ENCODE measurements around the gene NTM. TPM values are rescaled to one million over a fixed set of nuclear protein-coding genes. Genes with fewer than 3 reads are reported as not detected.

NTM gene
- total and polyA plus RNA-seq, 2 donors from 2014 or later: 0.92 to 10.3 TPM

- FAIRE-seq: no peak
- no peak overlapping the region for H3K4me3 ChIP-seq (ENCODE audit: low read length in 3 of 3)
- no peaks in the 10 kb centered on the region for H3K9me3 ChIP-seq (ENCODE audit: control insufficient read depth in 2 of 3, insufficient read depth in 1 of 3, low read length in 3 of 3)
- H3K9ac ChIP-seq (ENCODE audit: low read length in 3 of 3): no peak overlapping the region
- intact Hi-C loops (cut with DNase I): no loop called here
- H3K4me1 ChIP-seq (ENCODE audit: control insufficient read depth in 2 of 3, insufficient read depth in 2 of 3, low read depth in 1 of 3, low read length in 3 of 3): no peaks in the 10 kb centered on the region
- TF ChIP-seq CTCF (IDR thresholded peaks at IDR 0.05; ENCODE audit: borderline replicate concordance, extremely low read depth, insufficient read depth): no peak
- no peak for DNase-seq
- H3K27me3 ChIP-seq (ENCODE audit: control insufficient read depth, insufficient read depth, low read length): no peaks in the 10 kb centered on the region
- H3K27ac ChIP-seq (ENCODE audit: low read depth in 2 of 2, low read length in 2 of 2): no peak overlapping the region
- H3K36me3 ChIP-seq (ENCODE audit: control insufficient read depth in 2 of 3, insufficient read depth in 3 of 3, low read length in 3 of 3): no peaks in the 10 kb centered on the region
Measured at GRCh38 chr11:131498631-131499160, 128.3 kb downstream of the NTM start.

GRCh38 chr11:131499199-131499598 is 128.8 kb downstream of the NTM start:
- FAIRE-seq (no peak), DNase-seq (no peak)
- intact Hi-C loops (cut with DNase I): no loop called here

GRCh38 chr11:131503017-131503416 is 132.6 kb downstream of the NTM start:
- no peaks in the 10 kb centered on the region for H3K4me1 ChIP-seq (ENCODE audit: control insufficient read depth in 2 of 3, insufficient read depth in 2 of 3, low read depth in 1 of 3, low read length in 3 of 3)
- intact Hi-C loops (cut with DNase I): no loop called here
- FAIRE-seq (no peak), DNase-seq (no peak)
- H3K9me3 ChIP-seq (ENCODE audit: control insufficient read depth in 2 of 3, insufficient read depth in 1 of 3, low read length in 3 of 3): no peaks in the 10 kb centered on the region
- no peak overlapping the region for H3K27ac ChIP-seq (ENCODE audit: low read depth in 2 of 2, low read length in 2 of 2)
- no peaks in the 10 kb centered on the region for H3K27me3 ChIP-seq (ENCODE audit: control insufficient read depth, insufficient read depth, low read length)
- H3K4me3 ChIP-seq (ENCODE audit: low read length in 3 of 3): no peak overlapping the region
- no peak overlapping the region for H3K9ac ChIP-seq (ENCODE audit: low read length in 3 of 3)
- TF ChIP-seq CTCF (IDR thresholded peaks at IDR 0.05; ENCODE audit: borderline replicate concordance, extremely low read depth, insufficient read depth): no peak
- no peaks in the 10 kb centered on the region for H3K36me3 ChIP-seq (ENCODE audit: control insufficient read depth in 2 of 3, insufficient read depth in 3 of 3, low read length in 3 of 3)

More at GRCh38 chr11:131499199-131499598, 128.8 kb downstream of the NTM start:
- no peak for TF ChIP-seq CTCF (IDR thresholded peaks at IDR 0.05; ENCODE audit: borderline replicate concordance, extremely low read depth, insufficient read depth)
- no peaks in the 10 kb centered on the region for H3K9me3 ChIP-seq (ENCODE audit: control insufficient read depth in 2 of 3, insufficient read depth in 1 of 3, low read length in 3 of 3)
- no peak overlapping the region for H3K27ac ChIP-seq (ENCODE audit: low read depth in 2 of 2, low read length in 2 of 2)
- H3K9ac ChIP-seq (ENCODE audit: low read length in 3 of 3): no peak overlapping the region
- H3K4me1 ChIP-seq (ENCODE audit: control insufficient read depth in 2 of 3, insufficient read depth in 2 of 3, low read depth in 1 of 3, low read length in 3 of 3): no peaks in the 10 kb centered on the region
- no peaks in the 10 kb centered on the region for H3K36me3 ChIP-seq (ENCODE audit: control insufficient read depth in 2 of 3, insufficient read depth in 3 of 3, low read length in 3 of 3)
- H3K4me3 ChIP-seq (ENCODE audit: low read length in 3 of 3): no peak overlapping the region
- no peaks in the 10 kb centered on the region for H3K27me3 ChIP-seq (ENCODE audit: control insufficient read depth, insufficient read depth, low read length)
